K562 (cell line): Measurements from ENCODE around the gene SEMA3G. TPM values are rescaled to one million over a fixed set of nuclear protein-coding genes. Genes with fewer than 3 reads are reported as not detected.

Source experiments
- ATAC-seq: fragments of 200-7000 bp; cut with Tn5 transposase; 3 replicates; pipeline ENCODE4 v1.9.1; 2020; ENCODE audit warnings: moderate library complexity
- BruUV-seq: library from RNA; stranded (reverse); fragments of 400-500 nt; replicated peaks from 2 replicates; lab custom pipeline; 2021; lab: Mats Ljungman, UMichigan
- CTCF ChIA-PET: fragments of 300-600 bp; formaldehyde crosslinking; extraction: SDS; loops from one replicate; lab custom pipeline; 2021; ENCODE audit warnings: low intra/inter-chr PET ratio; lab: Yijun Ruan, JAX
- POLR2A ChIA-PET: fragments of 300-600, 350-650 bp; sonication (Branson Sonifier 250); formaldehyde crosslinking; extraction: SDS; loops from one replicate; lab custom pipeline; 2021; ENCODE audit warnings: antibody characterized with exemption, inconsistent platforms; lab: Yijun Ruan, JAX
- DNase-seq, 4 experiments: peaks; one replicate each; pipeline versions ENCODE4 v3.0.0 to v3.0.0-alpha.2; 2011 to 2018; ENCODE audit warnings: low spot score in 3 of 4, mixed read lengths in 3 of 4; ENCODE audit errors: extremely low read depth in 1 of 4
- FAIRE-seq: peaks from 2 replicates; lab custom pipeline; 2011; peaks lifted over from hg19 to GRCh38; lab: Jason Lieb, UNC
- H2AFZ ChIP-seq: 2 replicates; pipeline ENCODE4 v1.6.0; 2011; ENCODE audit warnings: low read depth, low read length, control low read depth, inconsistent platforms
- H3K27ac ChIP-seq: fragments of 200-600 bp; 3 replicates; pipeline ENCODE4 v1.8.0; 2011; ENCODE audit warnings: low read depth, mild to moderate bottlenecking, control low read depth, inconsistent platforms, low read length, moderate library complexity, mixed read lengths; ENCODE audit errors: extremely low read depth
- H3K27me3 ChIP-seq, 2 experiments: fragments of 300-600 bp in 1 of 2; 2 replicates in 1 of 2; 3 replicates in 1 of 2; pipeline versions ENCODE4 v1.6.0 to v1.8.0; 2011; ENCODE audit warnings: inconsistent platforms in 2 of 2, low read length in 2 of 2, mild to moderate bottlenecking in 1 of 2, mixed read lengths in 1 of 2, moderate library complexity in 1 of 2; ENCODE audit not compliant: control insufficient read depth in 2 of 2, insufficient read depth in 2 of 2
- H3K36me3 ChIP-seq: fragments of 300-600 bp; 3 replicates; pipeline ENCODE4 v1.8.0; 2011; ENCODE audit warnings: mild to moderate bottlenecking, low read length, inconsistent platforms; ENCODE audit not compliant: control insufficient read depth, insufficient read depth
- H3K4me1 ChIP-seq, 2 experiments: fragments of 200-600 bp in 1 of 2; replicated peaks in 1 of 2; 2 replicates in 1 of 2; 3 replicates in 1 of 2; pipeline versions ENCODE4 v1.5.1 to v1.8.0; 2011; ENCODE audit warnings: inconsistent platforms in 2 of 2, low read length in 2 of 2, mild to moderate bottlenecking in 1 of 2, mixed read lengths in 1 of 2, moderate library complexity in 1 of 2; ENCODE audit not compliant: control insufficient read depth in 2 of 2, insufficient read depth in 2 of 2
- H3K4me2 ChIP-seq: 2 replicates; pipeline ENCODE4 v1.6.1; 2011; ENCODE audit warnings: low read length, control low read depth, inconsistent platforms, mixed read lengths; ENCODE audit not compliant: insufficient read depth
- H3K4me3 ChIP-seq: fragments of 200-600 bp; sonication (generic), shearing (Covaris generic); 2 replicates; pipeline ENCODE4 v1.5.1; 2016; ENCODE audit warnings: control low read depth, inconsistent platforms
- H3K79me2 ChIP-seq: fragments of 200-600 bp; 3 replicates; pipeline ENCODE4 v1.8.0; 2011; ENCODE audit warnings: low read length, inconsistent platforms; ENCODE audit not compliant: control insufficient read depth, insufficient read depth
- H3K9ac ChIP-seq, 2 experiments: 2 replicates each; pipeline versions ENCODE4 v1.6.0 to v1.6.1; 2011; ENCODE audit warnings: low read depth in 2 of 2, low read length in 2 of 2, control low read depth in 1 of 2, inconsistent platforms in 1 of 2, mild to moderate bottlenecking in 1 of 2, mixed read lengths in 1 of 2; ENCODE audit not compliant: insufficient read depth in 1 of 2
- H3K9me1 ChIP-seq: one replicate; pipeline ENCODE4 v1.6.0; 2011; ENCODE audit warnings: inconsistent platforms, mild to moderate bottlenecking, low read length, moderate library complexity; ENCODE audit not compliant: control insufficient read depth, insufficient read depth
- H3K9me3 ChIP-seq: replicated peaks from 2 replicates; pipeline ENCODE4 v1.5.1; 2011; ENCODE audit warnings: low read depth, low read length, inconsistent platforms; ENCODE audit not compliant: control insufficient read depth, insufficient read depth
- H4K20me1 ChIP-seq: replicated peaks from 2 replicates; pipeline ENCODE4 v1.6.1; 2011; ENCODE audit warnings: low read length, inconsistent platforms, mixed read lengths; ENCODE audit not compliant: control insufficient read depth, insufficient read depth
- CREBBP ChIP-seq: IDR thresholded peaks from one replicate; pipeline ENCODE4 v1.6.1; 2012; ENCODE audit warnings: low read depth, mild to moderate bottlenecking, control low read depth, inconsistent platforms, low read length
- CXXC5 ChIP-seq: fragments of 250-450 bp; sonication (Bioruptor Pico); IDR thresholded peaks from 2 replicates; pipeline ENCODE4 v1.8.0; 2022; ENCODE audit warnings: inconsistent platforms, mild to moderate bottlenecking, moderate library complexity
- FOXJ3 ChIP-seq: sonication (generic); formaldehyde crosslinking; IDR thresholded peaks from 2 replicates; pipeline ENCODE4 v1.4.0; 2020; ENCODE audit warnings: mild to moderate bottlenecking, missing genetic modification reagents
- GABPB2 ChIP-seq: fragments of 250-450 bp; sonication (Bioruptor Pico); conservative IDR thresholded peaks from 2 replicates; pipeline ENCODE4 v1.5.1; 2021; ENCODE audit warnings: mild to moderate bottlenecking
- HDAC3 ChIP-seq: fragments of 450-650 bp; IDR thresholded peaks from 2 replicates; pipeline ENCODE4 v1.6.1; 2018; ENCODE audit warnings: borderline replicate concordance, mild to moderate bottlenecking, moderate library complexity; ENCODE audit not compliant: partially characterized antibody
- MCM2 ChIP-seq: fragments of 450-650 bp; IDR thresholded peaks from 2 replicates; pipeline ENCODE4 v1.6.1; 2017; ENCODE audit warnings: low read depth, mild to moderate bottlenecking
- NCOA6 ChIP-seq: fragments of 450-650 bp; IDR thresholded peaks from 2 replicates; pipeline ENCODE4 v1.6.1; 2017; ENCODE audit warnings: mild to moderate bottlenecking
- NEUROD1 ChIP-seq: fragments of 150-350 bp; IDR thresholded peaks from 2 replicates; pipeline ENCODE4 v1.6.1; 2014; ENCODE audit warnings: borderline replicate concordance, low read length, low read depth; ENCODE audit not compliant: partially characterized antibody
- SRF ChIP-seq, 2 experiments: fragments of 250-450, 450-650 bp in 1 of 2; sonication (Bioruptor Pico) in 1 of 2; sonication (generic) in 1 of 2; formaldehyde crosslinking; IDR thresholded peaks; 2 replicates each; pipeline versions ENCODE4 v1.5.0 to v1.5.1; 2020 to 2022; ENCODE audit warnings: mild to moderate bottlenecking in 1 of 2, missing genetic modification reagents in 1 of 2
- YY1 ChIP-seq, 3 experiments: IDR thresholded peaks; 2 replicates each; pipeline ENCODE4 v1.6.1; 2011; ENCODE audit warnings: low read length in 2 of 3, mild to moderate bottlenecking in 2 of 3, moderate library complexity in 2 of 3, borderline replicate concordance in 1 of 3, control low read depth in 1 of 3, low read depth in 1 of 3; ENCODE audit not compliant: insufficient read depth in 3 of 3, insufficient replicate concordance in 2 of 3, control insufficient read depth in 1 of 3, insufficient read length in 1 of 3; ENCODE audit errors: extremely low read depth in 1 of 3
- ZNF146 ChIP-seq: IDR thresholded peaks from one replicate; pipeline ENCODE4 v1.6.1; 2018; ENCODE audit warnings: missing compliant biosample characterization; ENCODE audit not compliant: unreplicated experiment
- ZNF232 ChIP-seq: sonication (generic); formaldehyde crosslinking; IDR thresholded peaks from 2 replicates; pipeline ENCODE4 v1.8.0; 2022; ENCODE audit warnings: mild to moderate bottlenecking, missing genetic modification reagents
- WGBS: fragments of 100-300 bp; shearing (Covaris generic); methylation state at CpG from one replicate; pipeline ENCODE4 v1.1.6; 2016; ENCODE audit warnings: low coverage, mixed read lengths; ENCODE audit not compliant: insufficient coverage; ENCODE audit errors: missing lambda C conversion rate; 5-methylcytosine and 5-hydroxymethylcytosine counted together
- in situ Hi-C: fragments of 300-500 bp; cut with MboI; formaldehyde crosslinking; loops from 4 replicates; pipeline ENCODE4 v1.15.0; 2018; ENCODE audit warnings: inconsistent platforms, mixed read lengths
- intact Hi-C: fragments of 100-400 bp; cut with micrococcal nuclease; formaldehyde crosslinking; loops from 2 replicates; pipeline ENCODE4 v1.14.2; 2022
- polyA plus RNA-seq, 8 experiments: library from polyadenylated mRNA; depleted of rRNA in 4 of 8; stranded (reverse) in 5 of 8; unstranded in 3 of 8; fragments of >200 nt; fragmentation: Nextera tagmentation in 2 of 8; fragmentation: Illumina TruSeq in 1 of 8; extraction: Ambion mirVana in 2 of 8; extraction: Trizol in 1 of 8; gene quantifications; 2 replicates each; pipeline versions ENCODE4 v1.2.1 to v1.2.3, GENCODE V29; 2011 to 2014; ENCODE audit warnings: inconsistent platforms in 1 of 8, missing spikeins in 1 of 8
- total RNA-seq, 7 experiments: library from RNA; depleted of rRNA in 6 of 7; stranded (reverse); fragments of >200 nt in 6 of 7; fragmentation: Illumina TruSeq in 2 of 7; extraction: Trizol in 2 of 7; gene quantifications; 2 replicates each; pipeline versions ENCODE4 v1.2.1 to v1.2.3, GENCODE V29; 2011 to 2021; ENCODE audit warnings: low replicate concordance in 1 of 7
- TF ChIP-seq, protein P1 (sequence below): fragments of 450-650 bp; formaldehyde crosslinking; IDR thresholded peaks from 2 replicates; pipeline ENCODE4 v1.4.0; 2022; ENCODE audit warnings: mild to moderate bottlenecking, moderate library complexity
- TF ChIP-seq, protein P2 (sequence below), 2 experiments: fragments of 450-650 bp; conservative IDR thresholded peaks; 2 replicates each; pipeline ENCODE4 v1.6.1; 2017; ENCODE audit warnings: mild to moderate bottlenecking in 2 of 2, moderate library complexity in 2 of 2

The SEMA3G gene
- total and polyA plus RNA-seq, 9 of the 15 experiments (the other 6 are each of a cell fraction or from before 2014, with no cell fraction given): 0.04 to 0.07 (median 0.05) TPM; not detected in 6

DNA sequence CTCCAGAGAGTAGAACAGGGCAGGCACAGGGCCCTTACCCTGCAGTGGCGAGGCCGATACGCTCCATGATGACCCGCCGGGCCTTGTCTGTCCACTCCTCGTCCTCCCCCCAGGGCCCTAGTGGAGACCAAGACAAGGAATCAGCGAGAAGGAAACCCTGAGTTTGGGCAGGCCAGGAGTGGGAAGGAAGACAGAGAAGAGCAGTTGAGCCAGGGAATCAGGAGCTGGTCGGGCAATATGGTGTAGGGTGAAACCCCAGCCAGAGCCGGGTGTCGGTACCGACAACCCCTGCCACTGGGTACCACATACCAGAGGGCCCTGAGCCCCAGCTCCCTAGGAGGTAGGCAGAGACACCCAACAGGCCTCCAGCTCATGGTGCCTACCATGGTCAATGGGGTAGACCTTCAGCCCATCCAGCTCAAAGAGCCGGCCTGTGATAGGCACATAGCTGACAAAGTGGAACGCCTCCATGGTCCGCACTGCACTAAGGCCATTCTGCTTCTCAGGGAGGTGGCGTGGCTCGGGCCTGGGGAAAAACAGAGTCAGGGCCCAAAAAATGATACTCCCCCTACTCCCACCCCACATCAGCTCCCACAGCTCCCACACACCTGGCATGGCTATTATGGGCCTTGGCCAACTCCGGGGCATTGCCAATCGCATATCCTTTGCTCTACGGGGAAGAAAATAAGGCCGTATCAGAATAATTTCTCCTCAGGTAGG lies 38.0 kb downstream of the SEMA3G start:
- TF ChIP-seq HDAC3: no peak
- no peak for TF ChIP-seq CREBBP
- no peak for TF ChIP-seq ZNF232
- no peak for TF ChIP-seq MCM2
- TF ChIP-seq ZNF146 (CRISPR knock-in tag): no peak
- TF ChIP-seq, protein P1, sequence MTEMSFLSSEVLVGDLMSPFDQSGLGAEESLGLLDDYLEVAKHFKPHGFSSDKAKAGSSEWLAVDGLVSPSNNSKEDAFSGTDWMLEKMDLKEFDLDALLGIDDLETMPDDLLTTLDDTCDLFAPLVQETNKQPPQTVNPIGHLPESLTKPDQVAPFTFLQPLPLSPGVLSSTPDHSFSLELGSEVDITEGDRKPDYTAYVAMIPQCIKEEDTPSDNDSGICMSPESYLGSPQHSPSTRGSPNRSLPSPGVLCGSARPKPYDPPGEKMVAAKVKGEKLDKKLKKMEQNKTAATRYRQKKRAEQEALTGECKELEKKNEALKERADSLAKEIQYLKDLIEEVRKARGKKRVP (CRISPR knock-in tag): no peak
- TF ChIP-seq, protein P2, sequence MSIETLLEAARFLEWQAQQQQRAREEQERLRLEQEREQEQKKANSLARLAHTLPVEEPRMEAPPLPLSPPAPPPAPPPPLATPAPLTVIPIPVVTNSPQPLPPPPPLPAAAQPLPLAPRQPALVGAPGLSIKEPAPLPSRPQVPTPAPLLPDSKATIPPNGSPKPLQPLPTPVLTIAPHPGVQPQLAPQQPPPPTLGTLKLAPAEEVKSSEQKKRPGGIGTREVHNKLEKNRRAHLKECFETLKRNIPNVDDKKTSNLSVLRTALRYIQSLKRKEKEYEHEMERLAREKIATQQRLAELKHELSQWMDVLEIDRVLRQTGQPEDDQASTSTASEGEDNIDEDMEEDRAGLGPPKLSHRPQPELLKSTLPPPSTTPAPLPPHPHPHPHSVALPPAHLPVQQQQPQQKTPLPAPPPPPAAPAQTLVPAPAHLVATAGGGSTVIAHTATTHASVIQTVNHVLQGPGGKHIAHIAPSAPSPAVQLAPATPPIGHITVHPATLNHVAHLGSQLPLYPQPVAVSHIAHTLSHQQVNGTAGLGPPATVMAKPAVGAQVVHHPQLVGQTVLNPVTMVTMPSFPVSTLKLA (conservative IDR thresholded peaks at IDR 0.05): no peak
- TF ChIP-seq NCOA6: no peak
- no peak for TF ChIP-seq FOXJ3
- no peak for TF ChIP-seq SRF (CRISPR knock-in tag; IDR thresholded peaks at IDR 0.05)
- TF ChIP-seq NEUROD1: no peak
- TF ChIP-seq GABPB2: no peak
- no peak for TF ChIP-seq YY1 (IDR thresholded peaks at IDR 0.05; ENCODE audit: borderline replicate concordance in 1 of 3, control insufficient read depth in 1 of 3, extremely low read depth in 1 of 3, insufficient read depth in 3 of 3, insufficient read length in 1 of 3, insufficient replicate concordance in 2 of 3, low read depth in 1 of 3, low read length in 2 of 3)
- no peak for TF ChIP-seq CXXC5
- TF ChIP-seq, all 486 proteins: peak for 0
- no peak overlapping the region for H3K4me3 ChIP-seq
- 95% methylated on average over 16 of the region's 20 CpGs for WGBS
- no peak overlapping the region for H3K4me2 ChIP-seq
- H3K79me2 ChIP-seq: peaks cover 36% of the 10 kb centered on the region
- H3K9ac ChIP-seq: 0 out of 4 replicates have a peak overlapping the region, but pooled peaks of 1 of the 2 experiments have one; percentile 14
- H3K27me3 ChIP-seq: no peaks in the 10 kb centered on the region
- no peak overlapping the region for H2AFZ ChIP-seq
- peaks cover 69% of the 10 kb centered on the region; the same call in 2 of the 3 replicates for H3K36me3 ChIP-seq
- intact Hi-C loops: no loop called here
- ChIA-PET POLR2A (interaction anchor here (1.6 kb wide), 1 partner anchor 9 kb away, joined by 11 read pairs; no protein-coding TSS in a partner anchor), CTCF (no interaction called here)
- no TSS peak for BruUV-seq
- H3K9me1 ChIP-seq: no peaks in the 10 kb centered on the region
- ATAC-seq (no peak), DNase-seq (no peak), FAIRE-seq (no peak)
- H3K9me3 ChIP-seq: no peaks in the 10 kb centered on the region
- in situ Hi-C loops: no loop called here
- H3K27ac ChIP-seq: no peak overlapping the region
- H3K4me1 ChIP-seq: peaks cover 6 to 16% of the 10 kb centered on the region in 2 experiments; a peak in 4 of 5 replicates
- no peaks in the 10 kb centered on the region for H4K20me1 ChIP-seq
